BLaER1 treated with 17β-estradiol and CSF1 and Interleukin-3, amounts not matched to agents 10 nM and 100 nM (cell line): ENCODE measurements around the gene SNAI3.
A peak's percentile ranks its signal among the peaks of the same experiment; 100 is the strongest.

Source experiments
- H3K27ac ChIP-seq, 11 experiments: shearing (Covaris generic); formaldehyde crosslinking; 2 replicates each; pipeline ENCODE4 v1.8.1; 2022
- H3K27me3 ChIP-seq, 11 experiments: shearing (Covaris generic); formaldehyde crosslinking; 2 replicates each; pipeline ENCODE4 v1.8.1; 2022
- H3K36me3 ChIP-seq, 11 experiments: shearing (Covaris generic); formaldehyde crosslinking; 2 replicates each; pipeline ENCODE4 v1.8.1; 2022
- H3K4me1 ChIP-seq, 10 experiments: shearing (Covaris generic); formaldehyde crosslinking; 2 replicates each; pipeline ENCODE4 v1.8.1; 2022
- H3K4me2 ChIP-seq, 11 experiments: shearing (Covaris generic); formaldehyde crosslinking; 2 replicates each; pipeline ENCODE4 v1.8.1; 2022
- H3K4me3 ChIP-seq, 10 experiments: shearing (Covaris generic); formaldehyde crosslinking; 2 replicates each; pipeline ENCODE4 v1.8.1; 2022
- H3K9ac ChIP-seq, 11 experiments: shearing (Covaris generic); formaldehyde crosslinking; 2 replicates each; pipeline ENCODE4 v1.8.1; 2022
- H3K9me3 ChIP-seq, 11 experiments: shearing (Covaris generic); formaldehyde crosslinking; replicated peaks in 1 of 11; 2 replicates each; pipeline ENCODE4 v1.8.1; 2022
- H4K20me1 ChIP-seq, 11 experiments: shearing (Covaris generic); formaldehyde crosslinking; 2 replicates each; pipeline ENCODE4 v1.8.1; 2022
- Cebpa-rat ChIP-seq, 11 experiments: shearing (Covaris generic); IDR thresholded peaks; 2 replicates each; pipeline ENCODE4 v1.8.1; 2022

Gene SNAI3

DNA sequence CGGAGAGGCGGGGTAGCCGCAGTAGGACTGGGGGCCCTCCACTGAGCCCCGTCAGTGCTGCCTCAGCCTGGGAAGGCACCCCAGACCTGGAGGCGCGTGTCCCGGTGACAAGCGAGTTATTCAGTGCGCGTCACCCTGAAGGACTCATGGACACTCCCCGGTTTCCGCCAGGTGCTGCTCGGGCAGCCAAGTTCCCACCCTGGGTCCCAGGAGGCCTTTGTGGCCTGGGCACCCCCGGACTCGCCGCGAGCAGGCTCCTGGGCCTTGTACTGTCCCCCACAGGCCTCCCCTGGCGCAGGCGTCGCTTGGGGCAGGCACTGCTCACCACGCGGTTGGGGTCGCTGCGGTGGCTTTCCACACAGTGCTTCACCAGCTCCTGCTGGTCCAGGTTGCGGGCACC lies 12.3 kb upstream of the SNAI3 start:
- H3K9ac ChIP-seq = peak overlapping the region; percentile 6 to 92 (median 86); a peak in 21 of 22 replicates
- TF ChIP-seq Cebpa-rat (IDR thresholded peaks at IDR 0.05) = no peak
- no peaks in the 10 kb centered on the region for H3K9me3 ChIP-seq
- H3K27ac ChIP-seq = peak overlapping the region in 10 of 11 experiments; percentile 8 to 97 (median 94); a peak in 16 of 22 replicates
- H3K4me2 ChIP-seq = peak overlapping the region; percentile 96 to 100 (median 99)
- H3K27me3 ChIP-seq = peaks cover 0 to under 1% (median 0%) of the 10 kb centered on the region in 11 experiments; a peak in 1 of 22 replicates
- H3K36me3 ChIP-seq = peaks cover 6 to 68% (median 46%) of the 10 kb centered on the region in 11 experiments; a peak in 21 of 22 replicates
- H3K4me3 ChIP-seq = peak overlapping the region in 7 of 10 experiments; percentile 9 to 98 (median 94); a peak in 9 of 20 replicates
- peaks cover 6 to 46% (median 16%) of the 10 kb centered on the region in 11 experiments; a peak in 14 of 22 replicates for H4K20me1 ChIP-seq
- H3K4me1 ChIP-seq = peaks cover 66 to 98% (median 80%) of the 10 kb centered on the region in 10 experiments

GRCh38 chr16:88697831-88698615 lies 11.7 kb upstream of the SNAI3 start:
- Histone ChIP-seq H3K36me3 (peaks cover 6 to 68% (median 46%) of the 10 kb centered on the region in 11 experiments; a peak in 21 of 22 replicates), H3K4me2 (peak overlapping the region; percentile 96 to 100 (median 99)), H3K27me3 (no peaks in the 10 kb centered on the region), H3K4me3 (peak overlapping the region in 6 of 10 experiments; percentile 18 to 98 (median 94); a peak in 8 of 20 replicates), H3K9ac (peak overlapping the region; percentile 6 to 92 (median 86); a peak in 20 of 22 replicates), H3K4me1 (peaks cover 63 to 99% (median 80%) of the 10 kb centered on the region in 10 experiments), H3K9me3 (no peaks in the 10 kb centered on the region), H4K20me1 (peaks cover 6 to 46% (median 15%) of the 10 kb centered on the region in 11 experiments; a peak in 14 of 22 replicates), H3K27ac (peak overlapping the region in 10 of 11 experiments; percentile 8 to 97 (median 94); a peak in 16 of 22 replicates)
- no peak for TF ChIP-seq Cebpa-rat (IDR thresholded peaks at IDR 0.05)

- Histone ChIP-seq H3K4me3 (peak overlapping the region in 1 of 10 experiments; percentile 95; a peak in 3 of 20 replicates), H3K27ac (peak overlapping the region in 3 of 11 experiments; percentile 96 to 97 (median 96); a peak in 4 of 22 replicates), H3K9ac (peak overlapping the region in 7 of 11 experiments; percentile 10 to 92 (median 86); a peak in 10 of 22 replicates), H3K4me1 (peaks cover 63 to 99% (median 80%) of the 10 kb centered on the region in 10 experiments), H4K20me1 (peaks cover 6 to 46% (median 15%) of the 10 kb centered on the region in 11 experiments; a peak in 14 of 22 replicates), H3K27me3 (no peaks in the 10 kb centered on the region), H3K9me3 (no peaks in the 10 kb centered on the region), H3K36me3 (peaks cover 6 to 64% (median 46%) of the 10 kb centered on the region in 11 experiments; a peak in 21 of 22 replicates), H3K4me2 (peak overlapping the region; percentile 96 to 100 (median 99))
- no peak for TF ChIP-seq Cebpa-rat (IDR thresholded peaks at IDR 0.05)
These were observed 11.0 kb upstream of the SNAI3 start for GRCh38 chr16:88697116-88697830.

- Histone ChIP-seq H3K4me3 (no peak overlapping the region), H3K27ac (peak overlapping the region in 1 of 11 experiments; percentile 31; a peak in 1 of 22 replicates), H3K4me1 (peaks cover 63 to 99% (median 80%) of the 10 kb centered on the region in 10 experiments), H3K4me2 (peak overlapping the region in 5 of 11 experiments; percentile 5 to 100 (median 92); a peak in 3 of 22 replicates), H3K9ac (peak overlapping the region in 6 of 11 experiments; percentile 12 to 33 (median 19); a peak in 6 of 22 replicates), H3K9me3 (no peaks in the 10 kb centered on the region), H3K27me3 (no peaks in the 10 kb centered on the region), H3K36me3 (peaks cover 6 to 60% (median 46%) of the 10 kb centered on the region in 11 experiments; a peak in 21 of 22 replicates), H4K20me1 (peaks cover 6 to 46% (median 15%) of the 10 kb centered on the region in 11 experiments; a peak in 14 of 22 replicates)
- no peak for TF ChIP-seq Cebpa-rat (IDR thresholded peaks at IDR 0.05)
These were observed 10.1 kb upstream of the SNAI3 start for GRCh38 chr16:88696441-88696840.

DNA sequence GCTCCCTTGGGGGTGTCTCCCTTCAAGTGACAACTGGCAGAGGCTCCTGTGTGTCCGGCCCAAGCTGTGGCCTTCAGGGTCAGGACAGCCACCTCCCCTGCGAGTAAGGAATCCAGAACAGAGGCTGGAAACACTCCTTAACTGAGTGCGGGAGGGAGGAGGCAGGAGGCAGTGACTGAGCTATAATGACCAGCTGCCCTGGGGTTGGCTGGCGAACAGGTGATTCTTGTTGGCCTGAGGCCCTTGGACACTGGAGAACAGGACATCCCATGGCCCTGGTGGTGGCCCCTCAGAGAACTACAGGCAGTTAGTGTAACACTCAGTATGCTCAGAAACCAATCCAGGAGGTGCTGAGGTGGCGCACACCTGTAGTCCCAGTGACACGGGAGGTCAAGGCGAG lies 9.4 kb upstream of the SNAI3 start:
- Histone ChIP-seq H3K9ac (peak overlapping the region in 6 of 11 experiments; percentile 6 to 33 (median 16); a peak in 3 of 22 replicates), H3K36me3 (peaks cover 6 to 60% (median 46%) of the 10 kb centered on the region in 11 experiments; a peak in 21 of 22 replicates)
- TF ChIP-seq Cebpa-rat (IDR thresholded peaks at IDR 0.05) = no peak

GRCh38 chr16:88695218-88695617 lies 8.9 kb upstream of the SNAI3 start:
- H3K4me3 ChIP-seq = no peak overlapping the region
- H4K20me1 ChIP-seq = peaks cover 6 to 46% (median 15%) of the 10 kb centered on the region in 11 experiments; a peak in 14 of 22 replicates
- no peaks in the 10 kb centered on the region for H3K9me3 ChIP-seq
- peak overlapping the region in 6 of 11 experiments; percentile 6 to 35 (median 16); a peak in 3 of 22 replicates for H3K9ac ChIP-seq
- H3K4me1 ChIP-seq = peaks cover 54 to 100% (median 77%) of the 10 kb centered on the region in 10 experiments
- no peaks in the 10 kb centered on the region for H3K27me3 ChIP-seq
- peak overlapping the region in 1 of 11 experiments; percentile 6; a peak in 1 of 22 replicates for H3K27ac ChIP-seq
- H3K36me3 ChIP-seq = peaks cover 6 to 58% (median 44%) of the 10 kb centered on the region in 11 experiments; a peak in 21 of 22 replicates
- peak overlapping the region in 5 of 11 experiments; percentile 37 to 100 (median 92); a peak in 7 of 22 replicates for H3K4me2 ChIP-seq
- TF ChIP-seq Cebpa-rat (IDR thresholded peaks at IDR 0.05) = no peak

More for the DNA sequence above, 9.4 kb upstream of the SNAI3 start:
- Histone ChIP-seq H3K27me3 (no peaks in the 10 kb centered on the region), H3K27ac (peak overlapping the region in 1 of 11 experiments; percentile 31; a peak in 1 of 22 replicates), H3K4me1 (peaks cover 59 to 100% (median 81%) of the 10 kb centered on the region in 10 experiments), H3K4me3 (no peak overlapping the region), H3K4me2 (peak overlapping the region in 5 of 11 experiments; percentile 5 to 100 (median 92); a peak in 4 of 22 replicates), H3K9me3 (no peaks in the 10 kb centered on the region), H4K20me1 (peaks cover 6 to 46% (median 15%) of the 10 kb centered on the region in 11 experiments; a peak in 14 of 22 replicates)

- H3K9ac ChIP-seq = peak overlapping the region in 3 of 11 experiments; percentile 16 to 35 (median 17); a peak in 1 of 22 replicates
- no peak overlapping the region for H3K4me3 ChIP-seq
- H3K36me3 ChIP-seq = peaks cover 6 to 51% (median 37%) of the 10 kb centered on the region in 11 experiments; a peak in 21 of 22 replicates
- H3K4me1 ChIP-seq = peaks cover 46 to 95% (median 69%) of the 10 kb centered on the region in 10 experiments
- no peaks in the 10 kb centered on the region for H3K9me3 ChIP-seq
- no peaks in the 10 kb centered on the region for H3K27me3 ChIP-seq
- peak overlapping the region in 1 of 11 experiments; percentile 6; a peak in 1 of 22 replicates for H3K27ac ChIP-seq
- H4K20me1 ChIP-seq = peaks cover under 1 to 45% (median 15%) of the 10 kb centered on the region in 11 experiments; a peak in 14 of 22 replicates
- no peak for TF ChIP-seq Cebpa-rat (IDR thresholded peaks at IDR 0.05)
- H3K4me2 ChIP-seq = peak overlapping the region in 5 of 11 experiments; percentile 37 to 100 (median 92); a peak in 10 of 22 replicates
These were observed 8.1 kb upstream of the SNAI3 start for GRCh38 chr16:88694221-88695087.
